Ramos (cell line): Measurements from ENCODE around the gene BBIP1.

Experiments
- in situ Hi-C: fragments of 300-500 bp; cut with MboI; formaldehyde crosslinking; loops from one replicate; pipeline ENCODE4 v1.14.3; 2022; ENCODE audit warnings: low sequenced_read_pairs; ENCODE audit not compliant: unreplicated experiment

Gene BBIP1

GRCh38 chr10:110892602-110893288 lies 26.2 kb downstream of the BBIP1 start:
- in situ Hi-C loops: loop anchor here (25.0 kb wide), 2 partner anchors 155 to 280 kb away; no protein-coding TSS in a partner anchor

DNA sequence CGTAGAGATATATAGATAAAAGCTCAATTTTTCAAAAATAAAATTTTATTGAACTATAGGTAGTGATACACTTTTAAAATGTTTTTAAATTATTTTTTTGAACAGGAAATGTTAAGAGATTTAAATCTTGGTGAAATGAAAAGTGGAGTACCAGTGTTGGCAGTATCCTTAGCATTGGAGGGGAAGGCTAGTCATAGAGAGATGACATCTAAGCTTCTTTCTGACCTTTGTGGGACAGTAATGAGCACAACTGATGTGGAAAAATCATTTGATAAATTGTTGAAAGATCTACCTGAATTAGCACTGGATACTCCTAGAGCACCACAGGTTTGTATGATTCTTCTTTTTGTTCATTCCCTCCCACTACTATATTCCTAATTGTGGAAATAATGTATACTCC lies 31.4 kb downstream of the BBIP1 start:
- in situ Hi-C loops: loop anchor here (25.0 kb wide), 2 partner anchors 150 to 275 kb away; no protein-coding TSS in a partner anchor

DNA sequence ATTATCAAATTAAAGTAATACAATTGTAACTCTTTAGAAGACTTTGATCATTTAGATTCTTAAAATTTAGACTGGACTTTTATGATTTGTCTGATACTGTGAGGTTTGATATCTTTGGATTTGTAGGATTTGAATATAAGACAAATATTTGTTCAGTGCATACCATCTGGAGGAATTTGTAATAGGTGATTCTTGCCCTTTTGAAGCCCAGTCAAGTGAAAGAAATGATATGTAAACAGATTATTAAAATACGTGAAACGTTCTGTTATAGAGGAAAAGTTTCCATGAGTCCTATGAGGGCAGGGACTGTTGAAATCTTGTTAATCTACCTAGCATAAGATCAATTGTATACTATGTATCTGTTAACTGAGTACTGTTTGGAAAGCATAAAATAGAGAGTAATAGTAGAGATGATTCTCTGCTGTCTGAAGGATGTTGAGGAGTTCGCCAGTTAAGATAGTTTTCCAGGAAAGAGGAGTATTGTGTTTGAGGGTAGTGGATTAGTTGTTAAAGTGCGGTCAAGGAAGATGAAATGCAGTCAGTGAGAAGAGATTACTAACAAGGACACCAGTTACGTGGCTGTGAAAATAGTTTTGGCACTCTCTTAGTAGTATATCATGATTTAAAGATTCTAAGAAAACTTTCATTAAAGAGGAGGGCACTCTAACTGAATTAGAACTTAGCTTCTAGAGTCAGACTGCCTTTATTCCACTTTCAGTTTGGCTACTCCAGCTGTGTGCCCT lies 32.9 kb downstream of the BBIP1 start:
- in situ Hi-C loops: loop anchor here (25.0 kb wide), 2 partner anchors 149 to 274 kb away; no protein-coding TSS in a partner anchor

GRCh38 chr10:110883924-110884323 lies 35.1 kb downstream of the BBIP1 start:
- in situ Hi-C loops: loop anchor here (25.0 kb wide), 2 partner anchors 147 to 272 kb away; no protein-coding TSS in a partner anchor

DNA sequence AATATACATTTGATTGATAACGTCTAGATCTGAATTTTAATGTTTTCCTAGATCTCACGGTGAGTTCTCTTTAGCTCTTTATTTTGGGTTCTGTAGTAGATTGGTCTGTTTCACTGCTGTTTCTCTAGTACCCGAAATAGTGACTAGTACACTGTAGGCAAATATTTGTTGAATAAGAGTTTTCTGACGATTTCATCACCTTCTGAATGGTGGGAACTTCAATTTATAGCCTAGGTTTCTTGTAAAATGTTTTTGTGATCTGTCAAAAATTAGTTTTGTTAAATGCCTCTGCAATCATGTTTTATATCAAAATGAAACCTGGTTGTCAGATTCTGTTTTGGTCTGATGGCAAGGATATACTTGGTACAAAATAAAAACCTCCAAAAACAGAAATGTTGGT lies 37.1 kb downstream of the BBIP1 start:
- in situ Hi-C loops: loop anchor here (25.0 kb wide), 2 partner anchors 145 to 270 kb away; no protein-coding TSS in a partner anchor

DNA sequence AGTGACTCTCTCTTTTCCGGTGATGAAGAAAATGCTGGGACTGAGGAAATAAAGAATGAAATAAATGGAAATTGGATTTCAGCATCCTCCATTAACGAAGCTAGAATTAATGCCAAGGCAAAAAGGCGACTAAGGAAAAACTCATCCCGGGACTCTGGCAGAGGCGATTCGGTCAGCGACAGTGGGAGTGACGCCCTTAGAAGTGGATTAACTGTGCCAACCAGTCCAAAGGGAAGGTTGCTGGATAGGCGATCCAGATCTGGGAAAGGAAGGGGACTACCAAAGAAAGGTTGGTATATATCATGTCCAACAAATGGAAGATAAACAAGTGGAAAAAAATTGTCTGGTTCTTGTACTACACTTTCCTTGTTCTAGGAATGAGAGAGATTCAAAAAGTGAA lies 37.7 kb downstream of the BBIP1 start:
- in situ Hi-C loops: loop anchor here (25.0 kb wide), 2 partner anchors 144 to 269 kb away; no protein-coding TSS in a partner anchor

- in situ Hi-C loops: loop anchor here (25.0 kb wide), 2 partner anchors 143 to 268 kb away; no protein-coding TSS in a partner anchor
Measured at GRCh38 chr10:110880012-110880411, 39.0 kb downstream of the BBIP1 start.

DNA sequence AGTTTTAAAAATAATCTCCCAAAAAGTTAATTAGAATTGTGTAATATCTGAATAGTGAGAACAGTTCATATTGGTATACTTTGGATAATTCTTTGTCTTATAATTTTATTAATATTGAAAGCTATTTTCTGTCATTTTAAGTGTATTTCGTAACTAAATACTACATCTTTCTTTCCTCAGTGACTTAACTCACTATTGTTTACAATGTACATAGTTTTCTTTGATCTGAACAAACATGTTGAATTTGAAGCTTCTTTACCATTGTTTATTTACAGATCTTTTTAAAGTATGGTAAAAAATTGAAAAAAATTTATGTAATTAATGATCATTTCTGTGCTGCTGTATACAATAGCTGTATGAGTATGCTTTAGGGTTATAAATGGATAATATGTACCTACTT lies 42.2 kb downstream of the BBIP1 start:
- in situ Hi-C loops: loop anchor here (10.0 to 25.0 kb wide), 3 partner anchors 72 to 264 kb away; no protein-coding TSS in a partner anchor

GRCh38 chr10:110876000-110876399 lies 43.0 kb downstream of the BBIP1 start:
- in situ Hi-C loops: loop anchor here (10.0 to 25.0 kb wide), 3 partner anchors 71 to 264 kb away; no protein-coding TSS in a partner anchor

- in situ Hi-C loops: loop anchor here (10.0 to 25.0 kb wide), 2 partner anchors 69 to 962 kb away; partner anchors contain the start of gene XPNPEP1
Measured at GRCh38 chr10:110873951-110874350, 45.0 kb downstream of the BBIP1 start.

GRCh38 chr10:110872984-110873923 lies 45.7 kb downstream of the BBIP1 start:
- in situ Hi-C loops: loop anchor here (10.0 to 25.0 kb wide), 2 partner anchors 68 to 961 kb away; partner anchors contain the start of gene XPNPEP1

DNA sequence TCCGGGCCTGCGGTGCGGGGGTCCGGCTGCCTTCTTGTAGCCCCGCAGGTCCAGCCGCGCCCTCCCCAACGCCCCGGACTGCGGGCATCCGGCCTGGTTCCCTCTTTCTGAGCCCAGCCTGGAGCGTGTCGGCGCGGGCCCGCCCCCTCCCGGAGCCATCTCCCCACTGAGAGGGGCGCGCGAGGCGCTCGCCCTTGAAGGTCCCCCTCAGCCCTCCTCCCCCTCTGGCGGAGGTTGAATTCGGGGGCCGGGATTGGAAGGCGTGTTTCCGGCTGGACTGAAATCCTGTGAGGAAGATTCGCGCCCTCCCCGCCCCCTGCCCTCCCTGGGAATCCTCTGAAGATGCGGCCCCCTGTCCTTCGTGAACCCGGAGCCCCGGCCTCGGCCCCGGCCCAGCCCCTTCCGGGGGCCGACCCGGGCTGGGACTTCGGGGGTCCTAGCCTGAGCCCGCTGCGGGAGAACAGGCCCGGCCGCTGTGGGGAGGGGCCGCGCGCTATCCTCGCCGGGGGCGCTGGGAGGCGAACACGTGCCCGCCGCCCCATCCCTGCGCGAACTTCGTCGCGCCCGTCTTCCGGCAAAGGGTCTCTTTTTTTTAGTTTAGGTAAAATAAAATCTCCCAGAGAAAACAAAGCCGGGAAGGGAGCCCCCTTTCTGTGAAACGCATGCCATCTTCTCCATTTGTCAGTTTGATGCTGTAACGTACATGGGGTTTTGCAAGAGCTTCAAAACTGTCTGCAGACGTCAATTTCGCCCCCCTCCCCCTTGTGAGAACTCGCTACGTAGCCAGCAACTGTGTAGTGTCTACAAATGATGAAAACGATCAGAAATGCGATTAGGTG lies 46.6 kb downstream of the BBIP1 start:
- in situ Hi-C loops: loop anchor here (10.0 to 25.0 kb wide), 2 partner anchors 68 to 960 kb away; partner anchors contain the start of gene XPNPEP1

DNA sequence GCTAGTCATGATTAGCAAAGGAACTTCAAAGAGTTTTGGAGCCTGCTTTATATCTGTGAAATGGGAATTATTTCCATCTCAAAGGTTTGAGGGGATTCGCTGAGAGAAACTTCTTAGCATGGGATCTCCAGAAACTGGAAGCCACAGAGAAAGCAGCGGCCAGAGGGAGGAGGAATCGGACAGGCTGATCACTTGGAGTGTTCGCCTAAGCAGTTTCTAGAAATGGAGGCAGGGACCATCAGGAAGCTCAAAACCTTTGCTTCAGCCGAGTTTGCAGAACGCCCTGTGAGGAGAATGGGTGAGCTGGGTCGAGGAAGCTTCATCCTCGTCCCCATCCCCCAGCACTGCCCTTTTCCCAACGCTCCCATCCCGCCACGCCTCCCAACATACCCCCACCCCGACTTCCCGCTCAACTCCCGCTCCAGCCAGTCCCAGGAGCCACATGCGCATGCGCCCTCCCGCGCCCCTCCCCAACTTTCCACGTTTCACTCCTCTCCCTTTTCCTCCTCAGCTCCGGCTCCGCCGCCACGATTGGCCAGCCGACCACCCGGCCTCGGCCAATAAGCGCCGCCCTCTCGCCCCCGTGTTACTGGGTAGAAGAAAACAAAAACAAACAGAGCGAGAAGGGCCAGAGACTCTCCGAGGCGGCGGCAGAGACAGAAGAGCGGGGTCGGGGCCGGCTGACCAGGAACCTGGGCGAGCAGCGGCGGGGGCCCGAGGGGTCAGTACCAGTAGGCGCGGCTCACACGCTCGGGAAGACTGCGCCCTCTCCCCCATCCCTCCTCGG lies 47.5 kb downstream of the BBIP1 start, which contains the start of gene PDCD4:
Gene PDCD4 (plus strand): TSS at position 631 of the 787 bp plus-strand sequence. CDS start 4,100 bp downstream, outside the sequence.
- in situ Hi-C loops: loop anchor here (10.0 to 25.0 kb wide), 2 partner anchors 67 to 959 kb away; partner anchors contain the start of gene XPNPEP1

DNA sequence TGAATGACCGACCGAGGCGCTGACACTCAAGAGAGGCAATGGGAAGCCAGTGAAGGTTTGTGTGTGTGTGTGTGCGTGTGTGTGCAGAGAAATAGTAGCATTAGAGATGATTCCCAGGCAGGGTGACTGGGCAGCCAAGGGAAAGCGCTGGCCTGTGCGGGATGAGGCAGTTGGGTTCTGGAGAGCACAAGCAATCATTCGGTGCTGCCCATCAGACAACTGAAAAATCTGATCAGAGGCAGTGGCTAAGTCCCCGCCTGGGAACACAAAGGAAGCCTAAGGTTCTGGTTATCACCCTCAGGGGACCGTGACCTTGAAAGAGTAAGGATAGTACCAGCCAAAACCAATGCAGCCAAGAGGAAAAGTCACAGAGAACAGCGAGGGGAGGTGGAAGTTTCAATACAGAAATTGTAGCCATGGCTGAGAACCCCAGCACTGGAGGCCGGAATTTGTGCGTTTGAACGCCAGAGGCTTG lies 48.1 kb downstream of the BBIP1 start:
- in situ Hi-C loops: loop anchor here (10.0 to 25.0 kb wide), 2 partner anchors 66 to 959 kb away; partner anchors contain the start of gene XPNPEP1

- in situ Hi-C loops: loop anchor here (25.0 kb wide), 1 partner anchor 957 kb away; the partner anchor contains the start of gene XPNPEP1
Measured at GRCh38 chr10:110868981-110869380, 50.0 kb downstream of the BBIP1 start.

DNA sequence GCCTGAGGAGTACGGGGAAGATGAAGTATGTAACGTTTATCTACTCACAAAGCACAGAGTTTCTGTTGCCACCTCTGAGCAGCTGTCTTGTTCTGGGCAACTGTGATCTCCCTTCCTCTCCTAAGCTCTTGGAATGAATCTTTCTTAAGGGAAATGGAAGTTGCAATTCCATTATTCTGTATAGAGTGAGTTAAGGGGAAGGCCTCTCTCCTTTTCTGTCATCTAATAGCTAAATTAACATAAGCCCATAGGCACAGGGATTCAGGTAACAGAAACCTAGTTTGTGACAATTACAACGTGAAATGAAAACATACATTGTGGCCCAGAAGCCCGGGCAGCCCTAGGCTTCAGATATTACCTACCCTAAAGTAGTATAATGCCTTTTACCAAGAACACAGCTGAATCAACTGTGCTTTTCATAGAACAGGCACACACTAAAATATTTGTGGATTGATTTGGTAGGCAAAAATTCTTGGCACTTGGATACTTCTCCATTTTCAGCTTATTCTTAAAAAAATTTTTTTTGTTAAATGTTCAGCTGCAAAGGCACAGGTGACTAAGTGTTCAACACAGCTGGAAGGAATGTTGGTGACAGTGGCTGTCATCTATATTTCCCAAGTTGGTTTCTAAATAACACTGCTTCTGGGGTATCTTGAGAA lies 51.0 kb downstream of the BBIP1 start:
- in situ Hi-C loops: loop anchor here (25.0 kb wide), 1 partner anchor 956 kb away; the partner anchor contains the start of gene XPNPEP1
